GM21367 (cell line): ENCODE measurements around the gene BCAR1.
A peak's percentile ranks its signal among the peaks of the same experiment; 100 is the strongest.
"Not testable (repeated sequence)": the region's sequence is repeated elsewhere in the genome, so short reads cannot be mapped to it uniquely, and the experiment has no call there.

Experiments
- ATAC-seq: cut with Tn5 transposase; IDR thresholded peaks from one replicate; pipeline ENCODE4 v1.9.1; 2021; ENCODE audit not compliant: unreplicated experiment

Gene BCAR1

DNA sequence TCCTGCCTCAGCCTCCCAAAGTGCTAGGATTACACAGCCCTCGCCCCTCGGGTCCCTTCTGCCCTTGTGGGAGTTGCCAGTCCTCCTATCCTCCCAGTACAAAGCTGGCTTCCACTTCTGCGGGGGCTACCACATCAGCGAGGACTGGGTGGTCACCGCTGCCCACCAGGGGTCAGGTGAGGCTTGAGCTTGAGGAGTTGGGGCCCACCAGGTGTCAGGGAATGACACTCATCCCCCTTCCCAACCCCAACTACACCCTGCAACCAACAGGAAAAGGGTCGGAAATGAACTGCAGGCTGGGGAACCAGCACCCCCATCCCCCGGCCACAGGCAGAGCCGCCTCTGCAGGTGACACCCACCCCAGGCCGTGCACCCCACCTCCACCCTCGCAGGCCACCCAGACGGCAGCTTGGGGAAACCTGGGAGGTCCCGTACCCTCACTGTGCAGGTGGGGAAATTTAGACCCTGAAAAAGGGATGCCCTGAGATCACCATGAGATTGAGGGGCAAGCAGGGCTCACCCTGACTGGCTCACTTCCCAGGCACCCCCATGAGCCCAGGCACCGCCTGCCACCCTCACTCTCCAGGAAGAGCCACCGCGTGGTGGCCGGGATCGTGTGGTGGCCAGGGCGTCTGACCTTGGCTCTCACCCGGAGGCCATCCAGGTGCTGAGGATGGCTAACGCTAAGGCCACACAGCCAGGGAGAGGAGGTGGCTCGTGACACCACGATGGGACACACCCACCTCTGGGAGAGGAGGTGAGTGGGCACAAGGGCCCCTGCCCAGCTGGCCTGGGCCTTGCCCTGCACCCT is 24.7 kb downstream of the BCAR1 start:
- ATAC-seq = no peak

DNA sequence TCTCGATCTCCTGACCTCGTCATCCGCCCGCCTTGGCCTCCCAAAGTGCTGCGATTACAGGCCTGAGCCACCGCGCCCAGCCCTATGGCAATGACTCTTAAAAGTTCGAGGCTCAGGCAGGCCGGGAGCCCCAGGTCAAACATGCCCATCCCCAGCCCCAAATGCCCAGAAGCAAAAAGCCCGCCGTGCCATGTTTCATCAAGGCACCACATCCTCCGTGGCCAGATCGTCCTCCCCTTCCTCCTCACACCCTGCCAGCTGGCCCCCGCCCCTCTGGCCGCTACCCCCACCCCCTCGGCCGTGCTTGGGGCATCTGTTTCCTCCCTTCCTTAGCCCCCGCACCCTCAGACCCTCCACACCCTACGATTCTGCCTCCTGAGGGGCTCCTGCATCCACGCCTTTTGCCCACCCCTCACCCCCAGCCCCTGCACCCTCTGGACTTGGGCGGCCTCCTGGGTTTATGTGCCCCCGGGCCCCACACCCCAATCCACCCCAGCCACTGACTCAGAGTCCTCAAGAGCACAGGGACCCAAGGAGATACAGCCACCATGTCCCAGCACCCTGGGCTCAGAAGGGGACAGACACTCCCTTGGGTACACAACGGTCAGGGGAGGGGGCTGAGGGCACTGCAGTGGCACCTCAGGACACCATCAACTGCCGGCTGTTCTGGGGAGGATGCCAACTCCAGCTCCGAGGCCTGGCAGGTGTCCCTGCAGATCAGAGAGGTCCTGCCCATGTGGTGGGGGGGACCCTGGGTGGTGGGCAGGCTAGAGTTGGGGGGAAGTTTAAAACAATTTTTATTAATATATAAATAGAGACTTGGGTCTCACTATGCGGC is 25.5 kb downstream of the BCAR1 start:
- ATAC-seq = no peak

DNA sequence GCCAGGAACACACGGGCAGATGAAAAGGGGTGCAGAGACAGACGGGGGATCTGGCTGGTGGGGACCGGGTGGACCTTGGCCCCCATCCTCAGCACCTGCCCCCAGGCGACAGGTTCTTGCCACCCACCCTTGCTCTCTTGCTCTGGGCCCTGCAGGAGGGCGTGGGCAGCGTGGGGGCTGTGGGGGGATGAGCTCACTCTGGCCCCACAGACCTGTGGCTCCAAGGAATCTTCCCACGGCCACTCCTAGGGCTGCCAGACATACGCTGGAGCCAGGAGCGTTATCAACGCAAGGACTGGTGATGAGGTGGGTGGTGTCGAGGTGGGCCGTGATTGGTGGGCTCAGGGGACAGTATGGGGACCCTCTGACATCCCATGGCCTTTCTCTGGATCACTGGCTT is 26.3 kb downstream of the BCAR1 start:
- ATAC-seq = no peak

DNA sequence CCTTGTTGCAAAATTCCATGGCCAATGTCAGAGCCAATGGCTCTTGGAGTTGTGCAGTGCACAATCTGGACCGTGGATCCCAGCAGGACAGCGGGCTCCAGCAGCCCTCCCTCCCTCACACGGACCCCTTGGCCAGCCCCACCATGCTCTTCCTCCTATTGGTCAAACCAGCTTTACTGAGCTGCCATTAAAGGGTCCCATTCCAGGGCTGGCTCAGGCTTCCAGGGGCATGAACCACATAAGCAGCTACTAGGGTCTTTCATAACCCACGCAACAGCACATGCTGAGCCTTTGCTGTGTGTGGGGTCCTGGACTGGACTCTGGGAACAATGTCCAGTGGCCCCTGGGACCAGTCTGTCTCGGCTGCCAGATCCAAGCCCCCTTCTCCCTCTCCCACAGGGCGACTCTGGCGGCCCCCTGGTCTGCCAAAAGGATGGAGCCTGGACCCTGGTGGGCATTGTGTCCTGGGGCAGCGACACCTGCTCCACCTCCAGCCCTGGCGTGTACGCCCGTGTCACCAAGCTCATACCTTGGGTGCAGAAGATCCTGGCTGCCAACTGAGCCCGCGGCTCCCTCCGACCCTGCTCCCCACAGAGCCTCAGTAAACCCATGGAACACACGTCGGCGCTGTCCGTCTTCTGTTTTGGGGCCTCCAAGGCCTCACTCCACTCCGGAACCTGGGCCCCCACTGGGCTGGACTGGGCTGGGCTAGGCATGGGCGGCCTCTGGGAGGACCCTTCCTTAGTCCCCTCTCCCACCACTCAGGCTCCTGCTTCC is 26.9 kb downstream of the BCAR1 start:
- ATAC-seq = no peak

DNA sequence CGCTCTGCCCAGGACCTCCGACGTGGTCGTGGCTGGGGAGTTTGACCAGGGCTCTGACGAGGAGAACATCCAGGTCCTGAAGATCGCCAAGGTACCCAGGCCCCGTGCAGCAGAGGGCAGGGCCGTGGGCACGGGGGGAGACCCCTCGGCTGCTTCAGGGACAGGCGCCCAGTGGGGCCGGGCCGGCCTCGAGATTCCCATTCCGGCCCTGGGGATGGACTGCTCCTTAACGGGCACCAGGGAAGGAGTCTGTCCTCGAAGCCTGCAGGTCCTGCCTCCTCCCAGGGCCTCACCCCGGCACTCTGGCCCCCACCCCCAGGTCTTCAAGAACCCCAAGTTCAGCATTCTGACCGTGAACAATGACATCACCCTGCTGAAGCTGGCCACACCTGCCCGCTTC is 28.3 kb downstream of the BCAR1 start:
- not testable (repeated sequence) for ATAC-seq

DNA sequence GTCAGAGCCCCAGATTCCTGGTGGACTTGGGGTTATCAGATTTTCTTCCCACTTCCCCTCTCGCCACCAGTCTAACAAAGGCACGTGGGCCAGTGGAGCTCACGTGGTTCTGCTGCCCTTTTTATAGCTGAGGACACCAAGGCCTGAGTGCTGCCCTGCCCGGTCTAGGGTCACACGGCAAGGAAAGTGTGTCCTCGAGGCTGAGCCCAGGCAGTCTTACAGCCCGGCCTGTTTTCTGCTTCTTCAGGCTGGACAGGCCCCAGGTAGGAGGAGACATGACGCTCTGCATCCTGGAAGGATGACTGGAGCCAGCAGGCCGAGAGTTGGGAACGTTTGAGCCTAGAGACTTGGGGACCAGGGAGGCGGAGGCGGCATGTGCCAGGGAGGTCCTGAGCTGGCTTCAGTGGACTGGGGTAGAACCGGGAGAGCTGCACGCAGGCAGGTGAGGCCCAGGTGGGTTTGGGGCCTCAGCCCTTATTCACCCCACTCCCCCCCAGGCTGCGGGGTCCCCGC is 29.1 kb downstream of the BCAR1 start:
- no peak for ATAC-seq

DNA sequence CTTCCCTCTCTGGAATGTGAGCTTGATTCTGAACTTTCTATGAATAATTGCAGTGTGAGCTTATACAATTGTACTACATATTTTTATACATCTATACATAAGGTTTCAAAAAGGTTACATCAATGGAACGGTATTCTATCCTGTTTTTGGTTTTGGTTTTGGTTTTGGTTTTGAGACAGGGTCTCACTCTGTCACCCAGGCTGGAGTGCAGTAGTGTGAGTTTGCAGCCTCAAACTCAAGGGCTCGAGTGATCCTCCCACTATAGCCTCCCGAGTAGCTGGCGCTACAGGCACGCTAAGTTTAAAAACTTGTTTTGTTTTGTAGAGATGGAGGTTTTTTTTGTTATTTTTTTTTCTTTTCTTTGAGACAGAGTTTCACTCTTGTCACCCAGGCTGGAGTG is 31.6 kb downstream of the BCAR1 start:
- peak; percentile 45 for ATAC-seq

DNA sequence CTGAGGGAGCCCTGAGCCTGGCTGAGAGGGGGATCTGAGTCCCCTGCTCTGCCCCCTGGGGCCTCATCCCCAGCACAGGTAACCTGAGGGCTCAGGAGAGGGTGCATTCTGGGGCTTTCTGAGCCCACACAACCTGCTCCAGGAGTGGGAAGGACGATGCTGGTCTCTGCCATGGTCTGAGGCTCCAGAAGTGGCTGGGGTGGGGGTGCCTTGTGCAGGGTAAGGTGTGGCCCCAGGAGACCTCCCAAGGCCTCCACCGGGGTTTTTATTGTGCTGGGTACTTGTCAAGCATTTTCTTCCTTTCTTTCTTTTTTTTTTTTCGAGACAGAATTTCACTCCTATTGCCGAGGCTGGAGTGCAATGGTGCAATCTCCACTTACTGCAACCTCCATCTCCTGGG is 32.3 kb downstream of the BCAR1 start:
- no peak for ATAC-seq

DNA sequence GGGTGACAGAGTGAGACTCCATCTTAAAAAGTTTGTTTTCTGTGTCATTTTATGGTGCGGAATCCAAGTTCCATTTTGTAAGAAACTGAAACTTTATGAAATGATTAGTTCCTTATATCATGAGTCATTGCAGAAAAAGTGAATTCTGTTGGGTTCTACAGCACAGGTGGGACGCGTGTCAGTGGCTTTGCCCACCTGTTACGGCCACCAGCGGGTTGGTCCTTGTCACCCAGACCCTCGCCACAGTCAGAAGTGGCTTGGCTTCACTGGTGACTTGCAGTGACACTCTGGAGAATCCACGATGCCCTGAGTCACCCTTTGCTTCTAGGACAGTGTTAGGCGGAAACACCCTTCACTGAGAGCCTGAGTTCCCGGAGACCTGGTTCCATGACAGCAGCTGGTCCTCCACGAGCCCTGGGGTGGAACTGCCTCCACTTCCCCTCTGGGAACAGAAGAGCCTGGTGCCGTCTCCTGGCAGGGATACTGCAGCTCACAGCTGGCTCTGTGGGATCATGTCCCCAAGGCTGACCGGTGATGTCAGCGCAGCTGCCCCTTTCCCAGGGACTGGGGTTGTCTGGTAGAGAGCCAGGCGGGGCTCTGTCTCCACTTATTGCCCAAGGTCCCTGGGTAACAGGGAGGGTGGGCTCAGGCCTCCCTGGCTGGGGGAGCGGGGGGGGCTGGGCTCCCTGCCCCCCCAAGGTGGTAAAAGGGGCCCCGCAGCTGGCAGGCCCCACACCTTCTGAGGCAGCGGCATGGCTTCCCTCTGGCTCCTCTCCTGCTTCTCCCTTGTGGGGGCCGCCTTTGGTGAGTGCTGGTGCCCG is 33.0 kb downstream of the BCAR1 start, which contains the start of gene CTRB1:
TSS of gene CTRB1 (plus strand) at position 733 of the 821 bp plus-strand sequence. CDS start at position 753, 20 bp downstream.
- no peak for ATAC-seq

DNA sequence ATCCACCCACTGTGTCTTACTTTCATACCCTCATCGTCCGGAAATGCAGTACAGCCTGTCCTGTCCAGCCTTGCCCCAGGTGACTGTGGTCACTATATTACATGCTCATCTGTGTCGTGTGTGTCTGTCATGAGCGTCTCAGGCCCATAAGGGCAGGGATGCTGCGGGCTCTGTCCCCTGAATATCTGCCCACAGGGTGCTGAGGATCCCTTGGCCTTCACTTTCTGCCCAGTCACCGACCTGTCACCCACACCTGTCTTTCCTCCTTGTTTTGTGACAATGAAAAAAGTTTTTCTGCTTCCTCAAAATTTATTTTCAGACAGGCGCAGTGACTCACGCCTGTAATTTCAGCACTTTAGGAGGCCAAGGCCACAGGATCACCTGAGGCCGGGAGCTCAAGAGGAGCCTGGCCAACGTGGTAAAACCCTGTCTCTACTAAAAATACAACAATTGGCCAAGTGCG is 34.0 kb downstream of the BCAR1 start:
- no peak for ATAC-seq

DNA sequence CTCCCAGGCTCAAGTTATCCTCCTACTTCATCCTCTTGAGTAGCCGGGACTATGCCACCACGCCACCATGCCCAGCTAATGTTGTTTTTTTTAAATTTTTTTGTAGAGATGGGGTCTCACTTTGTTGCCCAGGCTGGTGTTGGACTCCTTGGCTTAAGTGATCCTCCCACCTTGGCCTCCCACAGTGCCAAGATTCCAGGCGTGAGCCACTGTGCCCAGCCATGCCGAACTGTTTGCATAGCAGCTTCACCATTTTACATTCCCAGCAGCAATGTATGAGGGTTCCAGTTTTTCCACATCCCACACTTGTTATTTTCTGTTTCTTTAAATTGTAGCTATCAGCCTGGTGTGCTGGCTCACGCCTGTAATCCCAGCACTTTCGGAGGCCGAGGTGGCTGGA is 34.8 kb downstream of the BCAR1 start:
- ATAC-seq = no peak

DNA sequence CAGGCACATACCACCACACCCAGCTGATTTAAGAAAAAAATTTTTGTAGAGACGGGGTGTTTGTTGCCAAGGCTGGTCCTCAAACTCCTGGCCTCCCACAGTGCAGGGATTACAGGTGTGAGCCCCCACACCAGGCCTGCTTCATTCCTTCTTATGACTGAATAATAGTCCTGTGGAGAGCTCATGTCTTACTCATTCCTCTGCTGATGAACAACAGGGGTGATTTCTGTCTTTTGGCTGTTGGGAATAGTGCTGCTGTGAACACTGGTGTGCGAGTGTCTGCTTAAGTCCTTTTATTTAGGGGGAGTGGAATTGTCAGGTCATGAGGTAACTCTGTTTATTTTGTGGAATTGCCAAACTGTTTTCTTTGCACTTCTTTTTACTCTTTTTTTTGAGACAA is 35.3 kb downstream of the BCAR1 start:
- no peak for ATAC-seq

DNA sequence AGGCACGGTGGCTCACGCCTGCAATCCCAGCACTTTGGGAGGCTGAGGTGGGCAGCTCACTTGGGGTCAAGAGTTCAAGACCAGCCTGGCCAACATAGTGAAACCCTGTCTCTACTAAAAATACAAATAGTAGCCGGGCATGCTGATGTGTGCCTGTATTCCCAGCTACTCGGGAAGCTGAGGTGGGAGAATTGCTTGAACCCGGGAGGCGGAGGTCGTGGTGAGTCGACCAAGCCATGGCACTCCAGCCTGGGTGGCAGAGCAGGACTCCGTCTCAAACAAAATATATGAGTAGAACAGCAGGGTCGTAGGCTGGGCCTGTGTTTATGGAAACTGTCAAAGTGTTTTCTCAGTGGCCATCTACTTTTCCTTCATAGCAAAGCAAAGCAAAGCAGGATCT is 40.1 kb downstream of the BCAR1 start:
- not testable (repeated sequence) for ATAC-seq

DNA sequence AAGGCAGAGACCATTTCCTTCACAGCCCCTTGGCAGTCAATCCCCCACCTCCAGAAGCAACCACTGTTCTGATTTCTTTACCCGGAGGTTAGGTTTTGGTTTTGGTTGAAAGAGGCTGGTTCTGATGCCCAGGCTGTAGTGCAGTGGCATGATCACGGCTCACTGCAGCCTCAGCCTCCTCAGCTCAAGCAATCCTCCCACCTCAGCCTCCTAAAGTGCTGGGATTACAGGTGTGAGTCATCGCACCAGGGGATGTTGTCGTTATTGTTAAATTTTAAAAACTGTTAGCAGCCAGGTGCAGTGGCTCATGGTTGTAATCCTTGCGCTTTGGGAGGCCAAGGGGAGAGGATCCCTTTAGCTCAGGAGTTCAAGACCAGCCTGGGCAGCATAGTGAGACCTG is 41.5 kb downstream of the BCAR1 start:
- ATAC-seq = no peak

DNA sequence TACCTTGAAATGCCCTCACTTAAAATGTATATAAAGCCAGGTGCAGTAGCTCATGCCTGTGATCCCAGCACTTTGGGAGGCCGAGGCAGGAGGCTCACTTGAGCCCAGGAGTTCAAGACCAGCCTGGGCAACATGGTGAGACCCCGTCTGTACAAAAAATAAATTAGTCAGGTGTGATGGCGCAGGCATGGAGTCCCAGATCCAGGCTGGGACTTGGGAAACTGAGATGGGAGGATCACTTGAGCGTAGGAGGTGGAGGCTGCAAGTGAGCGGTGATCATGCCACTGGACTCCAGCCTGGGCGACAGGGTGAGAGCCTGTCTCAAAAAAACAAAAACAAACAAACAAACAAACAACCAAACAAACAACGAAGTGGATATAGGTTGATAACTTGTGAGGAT is 41.9 kb downstream of the BCAR1 start:
- ATAC-seq = not testable (repeated sequence)

DNA sequence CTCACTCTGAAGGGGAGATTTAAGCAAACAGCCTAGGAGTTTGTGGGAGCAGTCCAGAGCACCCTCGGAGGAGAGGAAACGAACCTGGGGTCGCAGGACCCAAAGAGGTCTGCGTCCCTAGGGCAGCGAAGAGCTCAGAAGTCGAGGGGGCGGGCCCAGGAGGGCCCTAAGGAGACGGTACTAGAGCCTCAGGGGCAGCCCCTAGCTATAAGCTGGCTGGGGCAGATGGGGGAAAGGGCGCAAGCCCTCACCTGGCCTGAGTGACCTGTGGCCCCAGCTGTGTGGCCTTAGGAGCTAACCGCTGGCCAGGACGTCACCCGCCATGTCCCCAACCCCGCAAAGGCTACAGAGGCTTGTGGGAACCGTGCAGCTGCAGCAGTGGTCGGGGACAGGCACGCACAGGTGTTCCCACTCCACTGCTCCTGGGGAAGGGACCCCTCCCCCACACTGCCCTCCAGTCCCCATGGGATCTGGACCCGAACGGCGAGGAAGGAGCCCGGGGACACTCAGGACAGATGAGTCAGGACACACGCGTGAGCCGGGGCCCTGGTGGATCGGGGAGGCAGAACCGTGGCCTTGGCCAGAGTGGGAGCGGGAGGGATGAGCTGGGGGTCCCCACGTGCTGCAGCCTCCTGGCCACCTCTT is 42.4 kb downstream of the BCAR1 start:
- ATAC-seq = no peak

DNA sequence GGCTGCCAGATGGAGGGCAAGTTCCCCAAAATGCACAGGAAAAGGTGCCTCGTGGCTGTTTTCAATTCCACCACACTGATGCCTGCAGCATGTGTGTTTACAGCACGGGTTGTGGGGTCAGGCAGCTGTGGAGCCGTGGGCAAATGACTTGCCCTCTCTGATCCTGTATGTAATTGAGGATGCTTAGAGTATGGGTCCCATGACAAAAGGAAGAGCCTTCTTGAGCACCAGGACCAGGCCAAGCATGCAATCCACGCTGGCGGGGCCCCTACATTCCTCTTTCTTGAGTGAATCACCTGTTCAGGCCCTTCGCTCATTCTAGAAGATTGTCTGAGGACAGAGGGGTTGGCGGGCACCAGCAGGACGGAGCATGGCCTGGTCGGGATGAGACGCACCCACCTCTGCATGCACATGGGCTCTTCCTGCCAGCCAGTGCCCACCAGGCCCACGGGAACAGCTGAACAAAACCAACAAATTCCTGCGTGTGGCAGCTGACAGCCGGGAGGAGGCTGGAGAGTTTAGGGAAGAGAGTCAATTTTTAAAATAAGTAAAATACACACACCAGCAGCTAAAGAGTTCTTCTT is 43.1 kb downstream of the BCAR1 start:
- no peak for ATAC-seq

DNA sequence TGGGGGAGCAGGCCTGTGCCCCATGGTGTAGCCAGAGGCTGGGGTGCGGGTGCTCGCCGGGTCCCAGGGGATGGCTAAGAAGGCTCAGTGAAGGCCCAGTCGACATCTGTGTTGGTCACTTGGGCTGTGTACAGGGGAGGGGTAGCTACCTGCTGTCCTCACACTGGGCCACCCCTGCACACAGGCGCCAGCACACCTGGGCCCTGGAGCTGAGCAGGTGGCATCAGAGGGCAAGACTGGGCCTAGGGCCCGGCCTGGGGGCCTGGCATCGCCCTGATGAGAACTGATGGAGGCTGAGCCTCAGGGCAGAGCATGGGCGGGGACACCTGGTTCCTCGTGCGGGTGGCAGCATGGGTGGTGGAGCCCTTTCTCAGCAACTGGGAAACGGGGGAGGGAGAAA is 43.6 kb downstream of the BCAR1 start:
- ATAC-seq = no peak

DNA sequence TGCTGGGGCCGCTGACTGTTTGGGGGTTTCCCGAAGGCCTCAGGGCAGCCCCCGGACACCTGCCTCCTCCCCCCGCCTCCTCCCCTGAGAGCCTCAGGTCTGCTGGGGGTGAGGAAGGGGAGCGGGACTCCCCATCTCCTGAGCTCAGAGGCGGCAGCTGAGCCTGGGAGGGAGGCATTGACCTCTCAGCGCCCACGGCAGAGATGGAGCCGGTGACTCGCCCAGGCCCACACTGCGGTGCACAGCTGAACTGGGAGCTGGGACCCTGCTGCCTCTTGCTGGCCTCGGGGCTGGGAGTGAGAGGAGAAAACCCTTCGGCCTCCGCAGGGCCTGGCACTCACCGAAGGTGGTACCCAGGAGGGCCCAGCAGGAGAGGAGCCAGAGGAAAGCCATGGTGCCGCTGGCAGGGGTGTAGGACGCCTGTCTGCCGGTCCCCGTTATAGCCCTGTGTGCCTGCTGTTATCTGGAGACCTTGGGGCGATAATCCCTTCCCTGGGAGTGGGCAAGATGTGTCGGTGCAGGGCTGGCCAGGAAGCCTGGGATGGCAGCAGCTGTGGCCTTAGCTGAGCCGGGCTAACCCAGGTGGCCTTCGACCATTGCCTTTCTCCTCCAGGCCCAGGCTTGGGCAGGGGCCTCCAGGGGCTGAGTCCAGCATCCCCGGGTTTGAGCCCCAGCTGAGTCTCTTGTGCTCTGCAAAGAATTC is 44.5 kb downstream of the BCAR1 start, which contains the start of gene CTRB2:
TSS of gene CTRB2 (minus strand) at position 413 of the 703 bp plus-strand sequence. CDS start at position 393, 20 bp downstream.
- no peak for ATAC-seq
